ENCODE measurements around the gene CERS2. TPM values are rescaled to one million over a fixed set of nuclear protein-coding genes. Genes with fewer than 3 reads are reported as not detected.

Gene CERS2
- total and polyA plus RNA-seq, 4 donors, result 155 to 308 (median 216) TPM

- peak in 2 of 3 donors; percentile 25 to 32 for DNase-seq
- peak overlapping the region; percentile 84 for H3K4me3 ChIP-seq
- H3K27me3 ChIP-seq (ENCODE audit: control insufficient read depth in 3 of 3, insufficient read depth in 3 of 3, low read length in 2 of 3), result no peaks in the 10 kb centered on the region
- H3K9me3 ChIP-seq (ENCODE audit: control insufficient read depth in 4 of 4, insufficient read depth in 3 of 4, low read length in 3 of 4), result no peaks in the 10 kb centered on the region
- H3K27ac ChIP-seq (ENCODE audit: low read depth in 1 of 2, low read length in 1 of 2), result peak overlapping the region; percentile 92 to 98
- H3K4me1 ChIP-seq (ENCODE audit: control insufficient read depth in 5 of 5, insufficient read depth in 5 of 5, low read length in 5 of 5), result peaks cover 24 to 34% (median 29%) of the 10 kb centered on the region in 5 donors
- peaks cover under 1 to 10% (median 6%) of the 10 kb centered on the region in 4 donors for H3K36me3 ChIP-seq (ENCODE audit: control insufficient read depth in 4 of 4, insufficient read depth in 4 of 4, low read length in 4 of 4)
- ATAC-seq (ENCODE audit: insufficient read depth, low FRiP score), result no peak
- peak overlapping the region; percentile 81 to 89 for H3K9ac ChIP-seq (ENCODE audit: insufficient read depth in 1 of 2, low read length in 2 of 2)
- TF ChIP-seq CTCF (IDR thresholded peaks at IDR 0.05; ENCODE audit: control extremely low read depth, extremely low read depth), result no peak
- WGBS, 2 donors, result 18 to 23% methylated on average over 15 of the region's 15 CpGs
Measured at GRCh38 chr1:150973258-150973835, 1.3 kb downstream of the CERS2 start.

GRCh38 chr1:150972417-150972940 is 2.2 kb downstream of the CERS2 start:
- peak overlapping the region in 1 of 2 donors; percentile 89 for H3K9ac ChIP-seq (ENCODE audit: insufficient read depth in 1 of 2, low read length in 2 of 2)
- TF ChIP-seq CTCF (IDR thresholded peaks at IDR 0.05; ENCODE audit: control extremely low read depth, extremely low read depth), result no peak
- H3K9me3 ChIP-seq (ENCODE audit: control insufficient read depth in 4 of 4, insufficient read depth in 3 of 4, low read length in 3 of 4), result no peaks in the 10 kb centered on the region
- H3K4me3 ChIP-seq, result peak overlapping the region; percentile 84
- ATAC-seq (ENCODE audit: insufficient read depth, low FRiP score), result no peak
- no peaks in the 10 kb centered on the region for H3K27me3 ChIP-seq (ENCODE audit: control insufficient read depth in 3 of 3, insufficient read depth in 3 of 3, low read length in 2 of 3)
- peaks cover 24 to 34% (median 28%) of the 10 kb centered on the region in 5 donors for H3K4me1 ChIP-seq (ENCODE audit: control insufficient read depth in 5 of 5, insufficient read depth in 5 of 5, low read length in 5 of 5)
- peak overlapping the region; percentile 92 to 98 for H3K27ac ChIP-seq (ENCODE audit: low read depth in 1 of 2, low read length in 1 of 2)
- 50 to 62% methylated on average over 4 of the region's 4 CpGs for WGBS, 2 donors
- no peak for DNase-seq
- H3K36me3 ChIP-seq (ENCODE audit: control insufficient read depth in 4 of 4, insufficient read depth in 4 of 4, low read length in 4 of 4), result peaks cover 7 to 19% (median 15%) of the 10 kb centered on the region in 4 donors

GRCh38 chr1:150971583-150972416 is 2.8 kb downstream of the CERS2 start:
- Histone ChIP-seq H3K36me3 (ENCODE audit: control insufficient read depth in 4 of 4, insufficient read depth in 4 of 4, low read length in 4 of 4) (peaks cover 13 to 26% (median 21%) of the 10 kb centered on the region in 4 donors), H3K9me3 (ENCODE audit: control insufficient read depth in 4 of 4, insufficient read depth in 3 of 4, low read length in 3 of 4) (no peaks in the 10 kb centered on the region), H3K27me3 (ENCODE audit: control insufficient read depth in 3 of 3, insufficient read depth in 3 of 3, low read length in 2 of 3) (no peaks in the 10 kb centered on the region), H3K4me3 (peak overlapping the region; percentile 84), H3K4me1 (ENCODE audit: control insufficient read depth in 5 of 5, insufficient read depth in 5 of 5, low read length in 5 of 5) (peaks cover 24 to 34% (median 27%) of the 10 kb centered on the region in 5 donors), H3K27ac (ENCODE audit: low read depth in 1 of 2, low read length in 1 of 2) (peak overlapping the region; percentile 92 to 98), H3K9ac (ENCODE audit: insufficient read depth in 1 of 2, low read length in 2 of 2) (peak overlapping the region in 1 of 2 donors; percentile 89)
- no peak for ATAC-seq (ENCODE audit: insufficient read depth, low FRiP score)
- DNase-seq, result peak in 1 of 3 donors; percentile 40
- TF ChIP-seq CTCF (IDR thresholded peaks at IDR 0.05; ENCODE audit: control extremely low read depth, extremely low read depth), result no peak
- WGBS, 2 donors, result 56 to 74% methylated on average over 6 of the region's 6 CpGs
